Anterior cingulate cortex (tissue), 58 donors: ENCODE data around the gene KRT17.
A peak's percentile ranks its signal among the peaks of the same experiment; 100 is the strongest.

Experiments used
- DNase-seq, 58 donors: peaks; one replicate each; lab custom pipeline; 2025; lab: John Stamatoyannopoulos, UW

Gene KRT17

GRCh38 chr17:41624208-41625101 lies at the start of gene KRT17:
Gene KRT17 (minus strand): TSS chr17:41624575. CDS start chr17:41624509, 66 bp downstream.
- no peak for DNase-seq

- DNase-seq, result no peak
Observed at GRCh38 chr17:41672153-41672552, 47.8 kb upstream of the KRT17 start.

GRCh38 chr17:41667280-41668041 lies 43.1 kb upstream of the KRT17 start:
- no peak for DNase-seq

GRCh38 chr17:41666708-41667279 lies 42.4 kb upstream of the KRT17 start:
- peak in 56 of 58 donors; percentile 14 to 84 (median 70) for DNase-seq

GRCh38 chr17:41666237-41666641 lies 41.9 kb upstream of the KRT17 start:
- peak in 11 of 58 donors; percentile 50 to 81 (median 65) for DNase-seq

GRCh38 chr17:41665566-41666236 lies 41.3 kb upstream of the KRT17 start:
- DNase-seq, result peak in 56 of 58 donors; percentile 15 to 91 (median 77)

- DNase-seq, result no peak
Observed at GRCh38 chr17:41664587-41665565, 40.5 kb upstream of the KRT17 start.

- no peak for DNase-seq
Observed at GRCh38 chr17:41664172-41664457, 39.7 kb upstream of the KRT17 start.

- DNase-seq, result no peak
Observed at GRCh38 chr17:41663451-41664171, 39.2 kb upstream of the KRT17 start.

GRCh38 chr17:41660221-41660711 lies 35.9 kb upstream of the KRT17 start:
- no peak for DNase-seq

- no peak for DNase-seq
Observed at GRCh38 chr17:41659427-41660212, 35.2 kb upstream of the KRT17 start.

GRCh38 chr17:41658846-41659245 lies 34.5 kb upstream of the KRT17 start:
- DNase-seq, result no peak

- no peak for DNase-seq
Observed at GRCh38 chr17:41657936-41658335, 33.6 kb upstream of the KRT17 start.

GRCh38 chr17:41657176-41657754 lies 32.9 kb upstream of the KRT17 start:
- no peak for DNase-seq

- DNase-seq, result no peak
Observed at GRCh38 chr17:41656249-41657023, 32.1 kb upstream of the KRT17 start.

- DNase-seq, result no peak
Observed at GRCh38 chr17:41655611-41656111, 31.3 kb upstream of the KRT17 start.
